WTC11 (cell line): ENCODE data around the gene SRPK3. TPM values are rescaled to one million over a fixed set of nuclear protein-coding genes. Genes with fewer than 3 reads are reported as not detected.

Source experiments
- ATAC-seq: fragments of 200-7000 bp; cut with Tn5 transposase; 2 replicates; pipeline ENCODE4 v1.10.0; 2021; ENCODE audit warnings: mild to moderate bottlenecking, moderate library complexity
- CTCF ChIA-PET: fragments of 300-600 bp; sonication (Branson Sonifier 250); formaldehyde crosslinking; loops from one replicate; lab custom pipeline; 2021; ENCODE audit warnings: antibody characterized with exemption; lab: Charles Lee
- POLR2A ChIA-PET: fragments of 350-600 bp; sonication (Branson Sonifier 250); formaldehyde crosslinking; loops from one replicate; lab custom pipeline; 2021; ENCODE audit warnings: antibody characterized with exemption; lab: Charles Lee
- DNase-seq: peaks from one replicate; pipeline ENCODE4 v3.0.0; 2021; ENCODE audit warnings: low spot score
- H3K27ac Mint-ChIP-seq: 2 replicates; pipeline ENCODE4 v1.8.0; 2021; ENCODE audit warnings: mixed read lengths
- H3K27me3 Mint-ChIP-seq: 2 replicates; pipeline ENCODE4 v1.8.0; 2021; ENCODE audit warnings: low read depth, mild to moderate bottlenecking, moderate library complexity, mixed read lengths
- H3K36me3 Mint-ChIP-seq: 2 replicates; pipeline ENCODE4 v1.8.0; 2021; ENCODE audit warnings: mixed read lengths
- H3K4me1 Mint-ChIP-seq: 2 replicates; pipeline ENCODE4 v1.8.0; 2022; ENCODE audit warnings: mixed read lengths
- H3K4me3 Mint-ChIP-seq: 2 replicates; pipeline ENCODE4 v1.8.0; 2021; ENCODE audit warnings: mild to moderate bottlenecking, moderate library complexity, mixed read lengths
- H3K9me3 Mint-ChIP-seq: 2 replicates; pipeline ENCODE4 v1.8.0; 2021; ENCODE audit warnings: mixed read lengths
- ATF1 ChIP-seq: sonication (generic); formaldehyde crosslinking; IDR thresholded peaks from 2 replicates; pipeline ENCODE4 v1.8.1; 2023; ENCODE audit warnings: mild to moderate bottlenecking, moderate library complexity, missing genetic modification reagents
- ATF3 ChIP-seq: sonication (generic); formaldehyde crosslinking; conservative IDR thresholded peaks from 2 replicates; pipeline ENCODE4 v1.8.1; 2022; ENCODE audit warnings: mild to moderate bottlenecking, missing genetic modification reagents
- ATF6 ChIP-seq: sonication (generic); formaldehyde crosslinking; IDR thresholded peaks from 2 replicates; pipeline ENCODE4 v1.8.1; 2023; ENCODE audit warnings: mild to moderate bottlenecking, missing genetic modification reagents
- CREB1 ChIP-seq: sonication (generic); formaldehyde crosslinking; IDR thresholded peaks from 2 replicates; pipeline ENCODE4 v1.8.0; 2023; ENCODE audit warnings: mild to moderate bottlenecking, missing genetic modification reagents
- E2F4 ChIP-seq: sonication (generic); formaldehyde crosslinking; IDR thresholded peaks from 2 replicates; pipeline ENCODE4 v1.8.1; 2022; ENCODE audit warnings: low read depth, mild to moderate bottlenecking, moderate library complexity, missing genetic modification reagents, borderline replicate concordance
- EMX1 ChIP-seq: fragments of 250-450 bp; sonication (Bioruptor Pico); IDR thresholded peaks from 2 replicates; pipeline ENCODE4 v1.8.0; 2021; ENCODE audit warnings: mild to moderate bottlenecking
- ESRRA ChIP-seq: sonication (generic); formaldehyde crosslinking; IDR thresholded peaks from 2 replicates; pipeline ENCODE4 v1.8.1; 2022; ENCODE audit warnings: mild to moderate bottlenecking, missing genetic modification reagents, borderline replicate concordance
- IRF1 ChIP-seq: sonication (generic); formaldehyde crosslinking; IDR thresholded peaks from 2 replicates; pipeline ENCODE4 v1.8.0; 2023; ENCODE audit warnings: missing genetic modification reagents
- NFE2L1 ChIP-seq: sonication (generic); formaldehyde crosslinking; IDR thresholded peaks from 2 replicates; pipeline ENCODE4 v1.8.1; 2023; ENCODE audit warnings: missing genetic modification reagents
- RORB ChIP-seq: fragments of 250-450 bp; sonication (Bioruptor Pico); IDR thresholded peaks from 2 replicates; pipeline ENCODE4 v1.9.0; 2021; ENCODE audit warnings: mild to moderate bottlenecking
- STAT6 ChIP-seq: sonication (generic); formaldehyde crosslinking; conservative IDR thresholded peaks from 2 replicates; pipeline ENCODE4 v1.8.1; 2023; ENCODE audit warnings: mild to moderate bottlenecking, low read depth, missing genetic modification reagents, moderate library complexity
- USF1 ChIP-seq: sonication (generic); formaldehyde crosslinking; IDR thresholded peaks from 2 replicates; pipeline ENCODE4 v1.8.0; 2022; ENCODE audit warnings: mild to moderate bottlenecking, missing genetic modification reagents
- ZNF219 ChIP-seq: sonication (generic); formaldehyde crosslinking; IDR thresholded peaks from 2 replicates; pipeline ENCODE4 v1.8.0; 2023; ENCODE audit warnings: missing genetic modification reagents, mild to moderate bottlenecking, borderline replicate concordance
- ZNF232 ChIP-seq: sonication (generic); formaldehyde crosslinking; IDR thresholded peaks from 2 replicates; pipeline ENCODE4 v1.8.0; 2022; ENCODE audit warnings: mild to moderate bottlenecking, missing genetic modification reagents
- ZNF317 ChIP-seq: sonication (generic); formaldehyde crosslinking; IDR thresholded peaks from 2 replicates; pipeline ENCODE4 v1.8.1; 2023; ENCODE audit warnings: low read depth, mild to moderate bottlenecking, moderate library complexity, missing genetic modification reagents, borderline replicate concordance
- ZNF416 ChIP-seq: fragments of 250-450 bp; sonication (Bioruptor Pico); IDR thresholded peaks from 2 replicates; pipeline ENCODE4 v1.9.0; 2021; ENCODE audit warnings: mild to moderate bottlenecking, inconsistent platforms
- ZNF512 ChIP-seq: sonication (generic); formaldehyde crosslinking; IDR thresholded peaks from 2 replicates; pipeline ENCODE4 v1.8.1; 2022; ENCODE audit warnings: missing genetic modification reagents, borderline replicate concordance
- total RNA-seq: library from RNA; stranded (reverse); gene quantifications from 3 replicates; pipeline ENCODE4 v1.2.3, GENCODE V29; 2021

Gene SRPK3
- total RNA-seq, 1 experiment from 2014 or later = not detected

GRCh38 chrX:153813161-153813560, 32.3 kb downstream of the SRPK3 start (continued):
- TF ChIP-seq ZNF512 (CRISPR knock-in tag) = no peak
- no peak for TF ChIP-seq ZNF219
- no peak for TF ChIP-seq STAT6 (CRISPR knock-in tag)

- Mint-ChIP-seq H3K9me3 (no peaks in the 10 kb centered on the region), H3K27me3 (no peaks in the 10 kb centered on the region), H3K4me3 (no peak overlapping the region), H3K4me1 (peaks cover 54% of the 10 kb centered on the region), H3K36me3 (no peaks in the 10 kb centered on the region), H3K27ac (peak overlapping the region; percentile 78)
- TF ChIP-seq EMX1 (CRISPR knock-in tag) (no peak), ZNF317 (CRISPR knock-in tag) (no peak), ATF6 (CRISPR knock-in tag) (no peak), E2F4 (CRISPR knock-in tag) (no peak), ATF3 (no peak), ESRRA (no peak), USF1 (CRISPR knock-in tag) (no peak), CREB1 (CRISPR knock-in tag) (no peak), NFE2L1 (no peak), ZNF232 (no peak), IRF1 (CRISPR knock-in tag) (no peak), STAT6 (CRISPR knock-in tag) (no peak), ZNF416 (no peak), ATF1 (CRISPR knock-in tag) (no peak), RORB (no peak)
- ATAC-seq (no peak), DNase-seq (no peak)
- ChIA-PET CTCF (no interaction called here), POLR2A (no interaction called here)
Measured at GRCh38 chrX:153814591-153815315, 33.9 kb downstream of the SRPK3 start.
